Vagina (tissue), 2 donors: ENCODE data around the gene FAM131C. TPM values are rescaled to one million over a fixed set of nuclear protein-coding genes. Genes with fewer than 3 reads are reported as not detected.

Source experiments
- DNase-seq, 2 donors: peaks; one replicate each; pipeline ENCODE4 v3.0.0-alpha.2; 2017; ENCODE audit errors: extremely low spot score in 2 of 2
- H3K27ac ChIP-seq: fragments of 200-600 bp; sonication (generic); one replicate; pipeline ENCODE4 v1.5.1; 2019
- H3K27me3 ChIP-seq: fragments of 200-600 bp; sonication (generic); one replicate; pipeline ENCODE4 v1.5.1; 2019
- H3K36me3 ChIP-seq, 2 donors: fragments of 200-600 bp; sonication (generic); one replicate each; pipeline ENCODE4 v1.5.1; 2017 to 2019
- H3K4me1 ChIP-seq: fragments of 200-600 bp; sonication (generic); one replicate; pipeline ENCODE4 v1.5.1; 2019
- H3K4me3 ChIP-seq, 2 donors: fragments of 200-600 bp; sonication (generic); 1 replicate in 1 of 2; 2 replicates in 1 of 2; pipeline ENCODE4 v1.5.1; 2016 to 2019
- H3K9me3 ChIP-seq: fragments of 200-600 bp; sonication (generic); one replicate; pipeline ENCODE4 v1.5.1; 2019
- CTCF ChIP-seq, 3 experiments: fragments of 450-650 bp in 2 of 3; fragments of 200-600 bp in 1 of 3; sonication (generic) in 1 of 3; IDR thresholded peaks; one replicate each; pipeline ENCODE4 v1.5.1; 2017 to 2019; ENCODE audit warnings: antibody characterized with exemption in 3 of 3, mild to moderate bottlenecking in 2 of 3, moderate library complexity in 2 of 3
- POLR2A ChIP-seq, 2 donors: fragments of 450-650 bp; IDR thresholded peaks; one replicate each; pipeline ENCODE4 v1.6.1; 2017; ENCODE audit warnings: antibody characterized with exemption in 2 of 2, mild to moderate bottlenecking in 2 of 2, moderate library complexity in 2 of 2
- POLR2AphosphoS5 ChIP-seq, 2 donors: sonication (generic); formaldehyde crosslinking; IDR thresholded peaks; one replicate each; pipeline ENCODE4 v1.9.0; 2017; ENCODE audit warnings: antibody characterized with exemption in 2 of 2, mild to moderate bottlenecking in 2 of 2, low read depth in 1 of 2; ENCODE audit not compliant: insufficient read depth in 1 of 2
- intact Hi-C: fragments of 100-400 bp; cut with DNase I; formaldehyde crosslinking; loops from one replicate; pipeline ENCODE4 v1.15.1; 2023
- total RNA-seq: library from RNA; depleted of rRNA; stranded (reverse); fragments of >200 nt; gene quantifications from one replicate; pipeline ENCODE4 v1.2.3, GENCODE V29; 2016

Gene FAM131C
- 0.98 TPM for total RNA-seq

GRCh38 chr1:16073490-16074119, at the start of gene FAM131C:
Gene FAM131C, minus strand, starts transcription at chr1:16073651. Its CDS starts 209 bp downstream, at chr1:16073442.
- no peaks in the 10 kb centered on the region for H3K9me3 ChIP-seq
- TF ChIP-seq POLR2AphosphoS5 (IDR thresholded peaks at IDR 0.05; ENCODE audit: insufficient read depth in 1 of 2, low read depth in 1 of 2), result no peak
- no peak for TF ChIP-seq CTCF (IDR thresholded peaks at IDR 0.05)
- TF ChIP-seq POLR2A (IDR thresholded peaks at IDR 0.05), result no peak
- no peak for DNase-seq
- no peaks in the 10 kb centered on the region for H3K27me3 ChIP-seq
- peaks cover 38% of the 10 kb centered on the region for H3K4me1 ChIP-seq
- H3K27ac ChIP-seq, result peak within 1 kb of the TSS; percentile 43
- peak within 1 kb of the TSS; percentile 44 to 50 for H3K4me3 ChIP-seq
- intact Hi-C loops, result loop anchor here (10.0 kb wide), 1 partner anchor 291 kb away; the partner anchor contains the start of gene SZRD1
- H3K36me3 ChIP-seq, result no peaks in the 10 kb centered on the region

GRCh38 chr1:16122916-16123315, 49.5 kb upstream of the FAM131C start:
- peak overlapping the region; percentile 61 for H3K27ac ChIP-seq
- H3K4me1 ChIP-seq, result peaks cover 34% of the 10 kb centered on the region
- intact Hi-C loops, result no loop called here
- no peaks in the 10 kb centered on the region for H3K9me3 ChIP-seq
- H3K4me3 ChIP-seq, result no peak overlapping the region
- DNase-seq, result no peak
- peaks cover 0 to 5% of the 10 kb centered on the region in 2 donors for H3K36me3 ChIP-seq
- no peaks in the 10 kb centered on the region for H3K27me3 ChIP-seq
- TF ChIP-seq CTCF (IDR thresholded peaks at IDR 0.05) (no peak), POLR2A (IDR thresholded peaks at IDR 0.05) (no peak), POLR2AphosphoS5 (IDR thresholded peaks at IDR 0.05; ENCODE audit: insufficient read depth in 1 of 2, low read depth in 1 of 2) (peak; percentile 40 to 71)

GRCh38 chr1:16122350-16122881, 49.0 kb upstream of the FAM131C start:
- Histone ChIP-seq H3K27me3 (no peaks in the 10 kb centered on the region), H3K36me3 (peaks cover 0 to 5% of the 10 kb centered on the region in 2 donors), H3K4me3 (no peak overlapping the region), H3K4me1 (peaks cover 34% of the 10 kb centered on the region), H3K27ac (peak overlapping the region; percentile 21), H3K9me3 (no peaks in the 10 kb centered on the region)
- no peak for TF ChIP-seq POLR2A (IDR thresholded peaks at IDR 0.05)
- intact Hi-C loops, result no loop called here
- DNase-seq, result no peak

- no peak overlapping the region for H3K27ac ChIP-seq
- peaks cover 32% of the 10 kb centered on the region for H3K4me1 ChIP-seq
- no peaks in the 10 kb centered on the region for H3K9me3 ChIP-seq
- no peaks in the 10 kb centered on the region for H3K27me3 ChIP-seq
- intact Hi-C loops, result no loop called here
- no peak for DNase-seq
- TF ChIP-seq POLR2AphosphoS5 (IDR thresholded peaks at IDR 0.05; ENCODE audit: insufficient read depth in 1 of 2, low read depth in 1 of 2) (no peak), POLR2A (IDR thresholded peaks at IDR 0.05) (no peak)
- peaks cover 0 to 5% of the 10 kb centered on the region in 2 donors for H3K36me3 ChIP-seq
- H3K4me3 ChIP-seq, result no peak overlapping the region
These were observed 47.5 kb upstream of the FAM131C start for GRCh38 chr1:16120940-16121410.

GRCh38 chr1:16120407-16120806, 47.0 kb upstream of the FAM131C start:
- TF ChIP-seq POLR2AphosphoS5 (IDR thresholded peaks at IDR 0.05; ENCODE audit: insufficient read depth in 1 of 2, low read depth in 1 of 2) (no peak), CTCF (IDR thresholded peaks at IDR 0.05) (no peak), POLR2A (IDR thresholded peaks at IDR 0.05) (no peak)

GRCh38 chr1:16119926-16120325, 46.5 kb upstream of the FAM131C start:
- intact Hi-C loops, result no loop called here
- TF ChIP-seq CTCF (IDR thresholded peaks at IDR 0.05) (no peak), POLR2A (IDR thresholded peaks at IDR 0.05) (no peak), POLR2AphosphoS5 (IDR thresholded peaks at IDR 0.05; ENCODE audit: insufficient read depth in 1 of 2, low read depth in 1 of 2) (no peak)
- H3K36me3 ChIP-seq, result peaks cover 0 to 4% of the 10 kb centered on the region in 2 donors
- DNase-seq, result no peak
- H3K27me3 ChIP-seq, result no peaks in the 10 kb centered on the region
- H3K4me1 ChIP-seq, result peaks cover 28% of the 10 kb centered on the region
- H3K4me3 ChIP-seq, result no peak overlapping the region
- H3K27ac ChIP-seq, result no peak overlapping the region
- H3K9me3 ChIP-seq, result no peaks in the 10 kb centered on the region

More at GRCh38 chr1:16120407-16120806, 47.0 kb upstream of the FAM131C start:
- no peaks in the 10 kb centered on the region for H3K9me3 ChIP-seq
- no peak for DNase-seq
- no peak overlapping the region for H3K4me3 ChIP-seq
- H3K27ac ChIP-seq, result no peak overlapping the region
- peaks cover 28% of the 10 kb centered on the region for H3K4me1 ChIP-seq
- no peaks in the 10 kb centered on the region for H3K27me3 ChIP-seq
- intact Hi-C loops, result no loop called here
- peaks cover 0 to 5% of the 10 kb centered on the region in 2 donors for H3K36me3 ChIP-seq
